Measurements from ENCODE around the gene FAM228A.

- TF ChIP-seq EZH2phosphoT487 (IDR thresholded peaks at IDR 0.05; ENCODE audit: unreplicated experiment): no peak
- TF ChIP-seq CTCF (conservative IDR thresholded peaks at IDR 0.05; ENCODE audit: low read depth in 2 of 2): no peak
- no peak for TF ChIP-seq EZH2 (IDR thresholded peaks at IDR 0.05; ENCODE audit: low read depth, unreplicated experiment)
- no peak for TF ChIP-seq POLR2AphosphoS5 (IDR thresholded peaks at IDR 0.05; ENCODE audit: low read depth)
- no peak for TF ChIP-seq REST (IDR thresholded peaks at IDR 0.05; ENCODE audit: unreplicated experiment)
- no peak for TF ChIP-seq JUNB (IDR thresholded peaks at IDR 0.05; ENCODE audit: unreplicated experiment)
- TF ChIP-seq ZNF114 (CRISPR knock-in tag; IDR thresholded peaks at IDR 0.05): no peak
- TF ChIP-seq CREB1 (CRISPR knock-in tag; IDR thresholded peaks at IDR 0.05; ENCODE audit: low read depth): no peak
- TF ChIP-seq ETS1 (IDR thresholded peaks at IDR 0.05): no peak
- TF ChIP-seq ZNF462 (CRISPR knock-in tag; IDR thresholded peaks at IDR 0.05): no peak
- no peak for TF ChIP-seq NANOG (IDR thresholded peaks at IDR 0.05; ENCODE audit: borderline replicate concordance)
Observed at GRCh38 chr2:24207359-24207758, 32.5 kb downstream of the FAM228A start.
